HepG2 (cell line): ENCODE measurements around the gene ANKRD11. TPM values are rescaled to one million over a fixed set of nuclear protein-coding genes. Genes with fewer than 3 reads are reported as not detected.
A peak's percentile ranks its signal among the peaks of the same experiment; 100 is the strongest.

Source experiments
- CBX1 ChIP-seq: IDR thresholded peaks from one replicate; pipeline ENCODE4 v1.6.1; 2016; ENCODE audit warnings: antibody characterized with exemption, low read depth
- CHD2 ChIP-seq: IDR thresholded peaks from 2 replicates; pipeline ENCODE4 v1.6.1; 2011; ENCODE audit warnings: low read depth, low read length, improper control_type of control experiment
- CREB1 ChIP-seq, 2 experiments: fragments of 450-650 bp in 1 of 2; IDR thresholded peaks; 2 replicates each; pipeline ENCODE4 v1.6.1; 2016 to 2017; ENCODE audit warnings: control low read depth in 1 of 2, mild to moderate bottlenecking in 1 of 2, missing compliant biosample characterization in 1 of 2, missing genetic modification characterization in 1 of 2
- FOXO1 ChIP-seq: sonication (generic); formaldehyde crosslinking; IDR thresholded peaks from 2 replicates; pipeline ENCODE4 v1.4.0; 2020; ENCODE audit warnings: missing genetic modification reagents
- FOXP1 ChIP-seq, 2 experiments: fragments of 450-650 bp in 1 of 2; IDR thresholded peaks; 2 replicates each; pipeline ENCODE4 v1.6.1; 2017 to 2018; ENCODE audit warnings: antibody characterized with exemption in 1 of 2
- HES4 ChIP-seq: sonication (generic); formaldehyde crosslinking; IDR thresholded peaks from 2 replicates; pipeline ENCODE4 v1.9.0; 2021; ENCODE audit warnings: mild to moderate bottlenecking, missing genetic modification reagents, borderline replicate concordance
- IRX3 ChIP-seq: sonication (generic); formaldehyde crosslinking; IDR thresholded peaks from 2 replicates; pipeline ENCODE4 v1.8.1; 2023; ENCODE audit warnings: mild to moderate bottlenecking, low read depth, missing genetic modification reagents, borderline replicate concordance
- JUN ChIP-seq: sonication (generic); formaldehyde crosslinking; IDR thresholded peaks from 2 replicates; pipeline ENCODE4 v1.4.0; 2020; ENCODE audit warnings: mild to moderate bottlenecking, missing genetic modification reagents
- JUND ChIP-seq: sonication (generic); formaldehyde crosslinking; IDR thresholded peaks from 2 replicates; pipeline ENCODE4 v1.8.0; 2022; ENCODE audit warnings: mild to moderate bottlenecking, missing genetic modification reagents
- MXI1 ChIP-seq: IDR thresholded peaks from 3 replicates; pipeline ENCODE4 v1.6.1; 2012; ENCODE audit warnings: low read depth, low read length, inconsistent platforms, borderline replicate concordance
- NFE2L2 ChIP-seq: fragments of 150-350 bp; IDR thresholded peaks from 2 replicates; pipeline ENCODE4 v1.6.1; 2014; ENCODE audit warnings: low read length
- PHF5A ChIP-seq: IDR thresholded peaks from one replicate; pipeline ENCODE4 v1.6.1; 2018; ENCODE audit warnings: low read depth, missing genetic modification reagents; ENCODE audit not compliant: unreplicated experiment
- TCF7 ChIP-seq: sonication (generic); IDR thresholded peaks from 2 replicates; pipeline ENCODE4 v1.6.1; 2016; ENCODE audit warnings: antibody characterized with exemption, low read depth
- TCF7L2 ChIP-seq: IDR thresholded peaks from 2 replicates; pipeline ENCODE4 v1.6.1; 2011; ENCODE audit warnings: mild to moderate bottlenecking, low read depth, low read length, moderate library complexity
- ZC3H4 ChIP-seq: sonication (generic); formaldehyde crosslinking; IDR thresholded peaks from 2 replicates; pipeline ENCODE4 v1.4.0; 2020; ENCODE audit warnings: missing genetic modification reagents, borderline replicate concordance
- ZNF557 ChIP-seq: sonication (generic); formaldehyde crosslinking; IDR thresholded peaks from 2 replicates; pipeline ENCODE4 v1.4.0; 2020; ENCODE audit warnings: missing genetic modification reagents
- ZNF605 ChIP-seq: sonication (generic); formaldehyde crosslinking; IDR thresholded peaks from 2 replicates; pipeline ENCODE4 v1.8.0; 2022; ENCODE audit warnings: mild to moderate bottlenecking, missing genetic modification reagents
- polyA plus RNA-seq, 8 experiments: library from polyadenylated mRNA; depleted of rRNA in 3 of 8; stranded (reverse) in 7 of 8; unstranded in 1 of 8; fragments of >200 nt; fragmentation: Illumina TruSeq in 4 of 8; extraction: Trizol in 4 of 8; gene quantifications; 2 replicates each; pipeline versions ENCODE4 v1.2.1 to v1.2.3, GENCODE V29; 2011 to 2016; ENCODE audit warnings: low read depth in 4 of 8, missing spikeins in 1 of 8, mixed read lengths in 1 of 8; ENCODE audit not compliant: insufficient read depth in 1 of 8
- total RNA-seq, 5 experiments: library from RNA; depleted of rRNA; stranded (reverse); fragments of >200 nt; fragmentation: Illumina TruSeq; extraction: Trizol; gene quantifications; 2 replicates each; pipeline ENCODE4 v1.2.3, GENCODE V29; 2016; ENCODE audit warnings: low read depth in 1 of 5
- TF ChIP-seq, protein P1 (sequence below): sonication (generic); formaldehyde crosslinking; IDR thresholded peaks from 2 replicates; pipeline ENCODE4 v1.5.1; 2020; ENCODE audit warnings: missing genetic modification reagents, mild to moderate bottlenecking, borderline replicate concordance
- TF ChIP-seq, protein P2 (sequence below): sonication (generic); formaldehyde crosslinking; IDR thresholded peaks from 2 replicates; pipeline ENCODE4 v1.8.1; 2023; ENCODE audit warnings: mild to moderate bottlenecking, moderate library complexity, missing genetic modification reagents
- TF ChIP-seq, protein P3 (sequence below): IDR thresholded peaks from 2 replicates; pipeline ENCODE4 v1.6.1; 2018; ENCODE audit warnings: missing genetic modification reagents, mild to moderate bottlenecking, missing compliant biosample characterization
- TF ChIP-seq, protein P4 (sequence below): sonication (generic); formaldehyde crosslinking; IDR thresholded peaks from 2 replicates; pipeline ENCODE4 v1.5.1; 2020; ENCODE audit warnings: mild to moderate bottlenecking, missing genetic modification reagents, moderate library complexity

ANKRD11 gene
- total and polyA plus RNA-seq, 2 of the 13 experiments (the other 11 are each of a cell fraction or from before 2014, with no cell fraction given): 21.4 to 38.4 TPM

DNA sequence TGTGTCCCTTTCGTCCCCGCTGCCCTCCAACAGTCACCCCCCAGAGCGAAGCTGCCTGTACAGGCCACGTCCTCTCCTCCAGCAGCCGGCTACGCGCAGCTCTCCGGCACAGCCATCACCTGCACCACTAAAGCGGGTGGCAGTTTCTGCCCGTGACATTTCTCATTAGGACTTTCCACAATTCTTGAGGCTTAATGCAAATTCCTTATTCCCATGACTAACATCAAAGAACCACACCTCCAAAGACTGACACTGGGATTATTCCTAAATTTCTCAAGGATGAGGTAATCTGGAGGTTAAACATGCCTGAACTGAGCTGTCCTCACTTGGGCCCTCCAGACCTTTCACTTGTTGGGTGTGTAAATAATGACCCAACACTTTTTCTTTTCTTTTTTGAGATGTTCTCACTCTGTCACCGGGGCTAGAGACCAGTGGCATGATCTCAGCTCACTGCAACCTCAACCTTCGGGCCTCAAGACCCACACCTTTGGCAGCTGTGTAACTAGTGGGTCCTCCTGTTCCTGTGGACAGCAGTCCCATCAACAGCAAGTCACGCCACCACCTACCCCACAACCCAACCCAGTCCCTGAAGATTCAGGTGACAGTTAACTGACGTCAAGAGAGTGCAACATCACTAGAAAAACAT, 11.7 kb downstream of the ANKRD11 start (continued):
- TF ChIP-seq, protein P1, sequence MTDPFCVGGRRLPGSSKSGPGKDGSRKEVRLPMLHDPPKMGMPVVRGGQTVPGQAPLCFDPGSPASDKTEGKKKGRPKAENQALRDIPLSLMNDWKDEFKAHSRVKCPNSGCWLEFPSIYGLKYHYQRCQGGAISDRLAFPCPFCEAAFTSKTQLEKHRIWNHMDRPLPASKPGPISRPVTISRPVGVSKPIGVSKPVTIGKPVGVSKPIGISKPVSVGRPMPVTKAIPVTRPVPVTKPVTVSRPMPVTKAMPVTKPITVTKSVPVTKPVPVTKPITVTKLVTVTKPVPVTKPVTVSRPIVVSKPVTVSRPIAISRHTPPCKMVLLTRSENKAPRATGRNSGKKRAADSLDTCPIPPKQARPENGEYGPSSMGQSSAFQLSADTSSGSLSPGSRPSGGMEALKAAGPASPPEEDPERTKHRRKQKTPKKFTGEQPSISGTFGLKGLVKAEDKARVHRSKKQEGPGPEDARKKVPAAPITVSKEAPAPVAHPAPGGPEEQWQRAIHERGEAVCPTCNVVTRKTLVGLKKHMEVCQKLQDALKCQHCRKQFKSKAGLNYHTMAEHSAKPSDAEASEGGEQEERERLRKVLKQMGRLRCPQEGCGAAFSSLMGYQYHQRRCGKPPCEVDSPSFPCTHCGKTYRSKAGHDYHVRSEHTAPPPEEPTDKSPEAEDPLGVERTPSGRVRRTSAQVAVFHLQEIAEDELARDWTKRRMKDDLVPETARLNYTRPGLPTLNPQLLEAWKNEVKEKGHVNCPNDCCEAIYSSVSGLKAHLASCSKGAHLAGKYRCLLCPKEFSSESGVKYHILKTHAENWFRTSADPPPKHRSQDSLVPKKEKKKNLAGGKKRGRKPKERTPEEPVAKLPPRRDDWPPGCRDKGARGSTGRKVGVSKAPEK (CRISPR knock-in tag): no peak
- TF ChIP-seq, protein P2, sequence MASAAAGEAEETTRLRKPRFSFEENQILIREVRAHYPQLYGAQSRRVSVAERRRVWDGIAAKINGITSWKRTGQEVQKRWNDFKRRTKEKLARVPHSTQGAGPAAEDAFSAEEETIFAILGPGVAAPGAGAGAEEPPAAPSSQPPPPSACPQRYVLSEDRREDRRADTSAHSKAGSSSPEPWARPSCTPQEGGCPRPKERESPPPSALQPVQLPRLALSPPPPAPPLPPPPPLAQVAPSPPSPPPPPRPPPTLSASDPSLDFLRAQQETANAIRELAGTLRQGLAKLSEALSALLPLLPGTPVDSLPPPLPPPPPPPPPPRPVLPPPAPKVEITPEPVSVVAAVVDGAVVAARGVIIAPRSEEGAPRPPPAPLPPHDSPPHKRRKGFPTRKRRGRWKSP (CRISPR knock-in tag): no peak
- TF ChIP-seq FOXP1 (IDR thresholded peaks at IDR 0.05) (no peak), FOXP1 (CRISPR knock-in tag; IDR thresholded peaks at IDR 0.05) (peak; percentile 40; the same call in 1 of the 2 replicates), NFE2L2 (peak; percentile 43; the same call in 1 of the 2 replicates), ZNF605 (CRISPR knock-in tag) (0 out of 2 replicates have a peak, but pooled peaks have one; percentile 41), JUN (CRISPR knock-in tag) (peak; percentile 84), CREB1 (IDR thresholded peaks at IDR 0.05) (0 out of 2 replicates have a peak, but pooled peaks have one; percentile 22), CREB1 (CRISPR knock-in tag; IDR thresholded peaks at IDR 0.05) (no peak), CBX1 (no peak), ZNF557 (CRISPR knock-in tag) (no peak), ZC3H4 (no peak), TCF7 (peak; percentile 28; the same call in 1 of the 2 replicates), TCF7L2 (no peak), IRX3 (CRISPR knock-in tag) (no peak), CHD2 (no peak), MXI1 (peak; percentile 34; the same call in 1 of the 3 replicates), JUND (peak; percentile 51; the same call in 1 of the 2 replicates), PHF5A (CRISPR knock-in tag) (no peak), HES4 (CRISPR knock-in tag) (no peak), FOXO1 (0 out of 2 replicates have a peak, but pooled peaks have one; percentile 18)
- TF ChIP-seq, protein P3, sequence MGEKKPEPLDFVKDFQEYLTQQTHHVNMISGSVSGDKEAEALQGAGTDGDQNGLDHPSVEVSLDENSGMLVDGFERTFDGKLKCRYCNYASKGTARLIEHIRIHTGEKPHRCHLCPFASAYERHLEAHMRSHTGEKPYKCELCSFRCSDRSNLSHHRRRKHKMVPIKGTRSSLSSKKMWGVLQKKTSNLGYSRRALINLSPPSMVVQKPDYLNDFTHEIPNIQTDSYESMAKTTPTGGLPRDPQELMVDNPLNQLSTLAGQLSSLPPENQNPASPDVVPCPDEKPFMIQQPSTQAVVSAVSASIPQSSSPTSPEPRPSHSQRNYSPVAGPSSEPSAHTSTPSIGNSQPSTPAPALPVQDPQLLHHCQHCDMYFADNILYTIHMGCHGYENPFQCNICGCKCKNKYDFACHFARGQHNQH (CRISPR knock-in tag): 0 out of 2 replicates have a peak, but pooled peaks have one; percentile 26
- TF ChIP-seq, protein P4, sequence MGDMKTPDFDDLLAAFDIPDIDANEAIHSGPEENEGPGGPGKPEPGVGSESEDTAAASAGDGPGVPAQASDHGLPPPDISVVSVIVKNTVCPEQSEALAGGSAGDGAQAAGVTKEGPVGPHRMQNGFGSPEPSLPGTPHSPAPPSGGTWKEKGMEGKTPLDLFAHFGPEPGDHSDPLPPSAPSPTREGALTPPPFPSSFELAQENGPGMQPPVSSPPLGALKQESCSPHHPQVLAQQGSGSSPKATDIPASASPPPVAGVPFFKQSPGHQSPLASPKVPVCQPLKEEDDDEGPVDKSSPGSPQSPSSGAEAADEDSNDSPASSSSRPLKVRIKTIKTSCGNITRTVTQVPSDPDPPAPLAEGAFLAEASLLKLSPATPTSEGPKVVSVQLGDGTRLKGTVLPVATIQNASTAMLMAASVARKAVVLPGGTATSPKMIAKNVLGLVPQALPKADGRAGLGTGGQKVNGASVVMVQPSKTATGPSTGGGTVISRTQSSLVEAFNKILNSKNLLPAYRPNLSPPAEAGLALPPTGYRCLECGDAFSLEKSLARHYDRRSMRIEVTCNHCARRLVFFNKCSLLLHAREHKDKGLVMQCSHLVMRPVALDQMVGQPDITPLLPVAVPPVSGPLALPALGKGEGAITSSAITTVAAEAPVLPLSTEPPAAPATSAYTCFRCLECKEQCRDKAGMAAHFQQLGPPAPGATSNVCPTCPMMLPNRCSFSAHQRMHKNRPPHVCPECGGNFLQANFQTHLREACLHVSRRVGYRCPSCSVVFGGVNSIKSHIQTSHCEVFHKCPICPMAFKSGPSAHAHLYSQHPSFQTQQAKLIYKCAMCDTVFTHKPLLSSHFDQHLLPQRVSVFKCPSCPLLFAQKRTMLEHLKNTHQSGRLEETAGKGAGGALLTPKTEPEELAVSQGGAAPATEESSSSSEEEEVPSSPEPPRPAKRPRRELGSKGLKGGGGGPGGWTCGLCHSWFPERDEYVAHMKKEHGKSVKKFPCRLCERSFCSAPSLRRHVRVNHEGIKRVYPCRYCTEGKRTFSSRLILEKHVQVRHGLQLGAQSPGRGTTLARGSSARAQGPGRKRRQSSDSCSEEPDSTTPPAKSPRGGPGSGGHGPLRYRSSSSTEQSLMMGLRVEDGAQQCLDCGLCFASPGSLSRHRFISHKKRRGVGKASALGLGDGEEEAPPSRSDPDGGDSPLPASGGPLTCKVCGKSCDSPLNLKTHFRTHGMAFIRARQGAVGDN (CRISPR knock-in tag): peak; percentile 46
